Endothelial cell of umbilical vein (primary cell): ENCODE results near the gene VPS35L. TPM values are rescaled to one million over a fixed set of nuclear protein-coding genes. Genes with fewer than 3 reads are reported as not detected.

Source experiments
- BruUV-seq: library from RNA; stranded (reverse); fragments of 400-500 nt; replicated peaks from 2 replicates; lab custom pipeline; 2021; lab: Mats Ljungman, UMichigan
- CTCF ChIA-PET: fragments of 300-600, 350-600 bp; sonication (Branson Sonifier 250); formaldehyde crosslinking; loops from one replicate; lab custom pipeline; 2021; ENCODE audit warnings: antibody characterized with exemption, inconsistent platforms; lab: Charles Lee
- POLR2A ChIA-PET: fragments of 300-600, 350-600 bp; sonication (Branson Sonifier 250); formaldehyde crosslinking; loops from one replicate; lab custom pipeline; 2021; ENCODE audit warnings: antibody characterized with exemption, inconsistent platforms; lab: Charles Lee
- DNase-seq: peaks from one replicate; pipeline ENCODE4 v3.0.0-alpha.2; 2011; ENCODE audit warnings: low read depth, low spot score
- FAIRE-seq: peaks from 2 replicates; lab custom pipeline; 2011; peaks lifted over from hg19 to GRCh38; lab: Jason Lieb, UNC
- H2AFZ ChIP-seq: 2 replicates; pipeline ENCODE4 v1.6.0; 2012; ENCODE audit warnings: low read depth, low read length, control low read depth, inconsistent platforms
- H3K27ac ChIP-seq: 2 replicates; pipeline ENCODE4 v1.5.1; 2011; ENCODE audit warnings: low read depth, mild to moderate bottlenecking, control low read depth, low read length, moderate library complexity; ENCODE audit not compliant: insufficient read depth
- H3K27me3 ChIP-seq, 2 experiments: 2 replicates each; pipeline versions ENCODE4 v1.6.0 to v1.6.1; 2011; ENCODE audit warnings: low read length in 2 of 2, mixed read lengths in 1 of 2; ENCODE audit not compliant: control insufficient read depth in 2 of 2, insufficient read depth in 2 of 2
- H3K36me3 ChIP-seq, 2 experiments: 2 replicates in 1 of 2; 3 replicates in 1 of 2; pipeline ENCODE4 v1.5.1; 2011; ENCODE audit warnings: low read length in 2 of 2, mild to moderate bottlenecking in 1 of 2, moderate library complexity in 1 of 2; ENCODE audit not compliant: control insufficient read depth in 2 of 2, insufficient read depth in 2 of 2; ENCODE audit errors: extremely low read depth in 1 of 2
- H3K4me1 ChIP-seq: 3 replicates; pipeline ENCODE4 v1.5.1; 2011; ENCODE audit warnings: mild to moderate bottlenecking, low read length; ENCODE audit not compliant: control insufficient read depth, insufficient read depth; ENCODE audit errors: extremely low read depth
- H3K4me2 ChIP-seq: 2 replicates; pipeline ENCODE4 v1.6.1; 2011; ENCODE audit warnings: low read length, control low read depth, mixed read lengths; ENCODE audit not compliant: insufficient read depth
- H3K4me3 ChIP-seq, 3 experiments: fragments of 200-600 bp in 1 of 3; sonication (generic), shearing (Covaris generic) in 1 of 3; replicated peaks in 1 of 3; 2 replicates each; pipeline ENCODE4 v1.5.1; 2011 to 2016; ENCODE audit warnings: control low read depth in 3 of 3, low read length in 3 of 3, mild to moderate bottlenecking in 2 of 3, inconsistent platforms in 1 of 3, low read depth in 1 of 3, moderate library complexity in 1 of 3; ENCODE audit not compliant: insufficient read depth in 1 of 3
- H3K79me2 ChIP-seq: 2 replicates; pipeline ENCODE4 v1.6.0; 2012; ENCODE audit warnings: low read length, inconsistent platforms; ENCODE audit not compliant: control insufficient read depth, insufficient read depth
- H3K9ac ChIP-seq: replicated peaks from 2 replicates; pipeline ENCODE3; 2011; ENCODE audit warnings: low read length, control low read depth; ENCODE audit not compliant: insufficient read depth; ENCODE audit errors: extremely low read depth
- H3K9me1 ChIP-seq: replicated peaks from 3 replicates; pipeline ENCODE4 v1.6.0; 2011; ENCODE audit warnings: mild to moderate bottlenecking, low read length; ENCODE audit not compliant: control insufficient read depth, insufficient read depth; ENCODE audit errors: extremely low read depth
- H3K9me3 ChIP-seq: replicated peaks from 2 replicates; pipeline ENCODE4 v1.5.1; 2012; ENCODE audit warnings: low read length, inconsistent platforms; ENCODE audit not compliant: control insufficient read depth, insufficient read depth
- H4K20me1 ChIP-seq: replicated peaks from 2 replicates; pipeline ENCODE3; 2011; ENCODE audit warnings: mild to moderate bottlenecking, low read length; ENCODE audit not compliant: control insufficient read depth, insufficient read depth; ENCODE audit errors: extremely low read depth
- CTCF ChIP-seq, 2 donors: IDR thresholded peaks; 1 replicate in 1 of 2; 2 replicates in 1 of 2; pipeline ENCODE4 v1.5.1; 2011; ENCODE audit warnings: low read length in 2 of 2, mild to moderate bottlenecking in 2 of 2, moderate library complexity in 2 of 2, control low read depth in 1 of 2, inconsistent platforms in 1 of 2, low read depth in 1 of 2; ENCODE audit not compliant: insufficient read depth in 1 of 2; ENCODE audit errors: extremely low read depth in 1 of 2
- EZH2 ChIP-seq: IDR thresholded peaks from 2 replicates; pipeline ENCODE4 v1.6.1; 2012; ENCODE audit warnings: borderline replicate concordance, low read depth, mild to moderate bottlenecking, moderate library complexity, low read length, inconsistent platforms; ENCODE audit not compliant: severe bottlenecking
- FOS ChIP-seq: IDR thresholded peaks from 2 replicates; pipeline ENCODE4 v1.6.1; 2011; ENCODE audit warnings: mild to moderate bottlenecking, low read length, moderate library complexity, borderline replicate concordance; ENCODE audit not compliant: insufficient read depth
- GATA2 ChIP-seq: IDR thresholded peaks from 2 replicates; pipeline ENCODE4 v1.7.0; 2011; ENCODE audit warnings: low read depth, mild to moderate bottlenecking, moderate library complexity, mixed read lengths, low read length; ENCODE audit not compliant: insufficient read length, insufficient read depth
- JUN ChIP-seq: IDR thresholded peaks from 2 replicates; pipeline ENCODE4 v1.6.1; 2011; ENCODE audit warnings: borderline replicate concordance, low read depth; ENCODE audit not compliant: insufficient read length, insufficient read depth
- MAX ChIP-seq: IDR thresholded peaks from 2 replicates; pipeline ENCODE4 v1.6.1; 2011; ENCODE audit not compliant: insufficient read depth, insufficient read length
- MYC ChIP-seq: IDR thresholded peaks from one replicate; pipeline ENCODE4 v1.6.1; 2011; ENCODE audit warnings: mild to moderate bottlenecking, low read depth, low read length
- POLR2A ChIP-seq: IDR thresholded peaks from 2 replicates; pipeline ENCODE4 v1.6.1; 2012; ENCODE audit warnings: low read depth, mild to moderate bottlenecking, control low read depth, low read length
- POLR2AphosphoS5 ChIP-seq: IDR thresholded peaks from 2 replicates; pipeline ENCODE4 v1.6.1; 2012; ENCODE audit warnings: low read depth, mild to moderate bottlenecking, control low read depth, low read length, moderate library complexity; ENCODE audit not compliant: insufficient read depth
- dilution Hi-C: fragments of 300-500 bp; cut with MboI; formaldehyde crosslinking; loops from one replicate; pipeline ENCODE4 v1.15.0; 2019; ENCODE audit warnings: low sequenced_read_pairs; ENCODE audit not compliant: extremely low pct_ligation_motif_present
- intact Hi-C: fragments of 100-400 bp; cut with micrococcal nuclease; formaldehyde crosslinking; loops from one replicate; pipeline ENCODE4 v1.10.0; 2022
- polyA plus RNA-seq, 4 experiments: library from polyadenylated mRNA; depleted of rRNA in 3 of 4; stranded (reverse) in 3 of 4; unstranded in 1 of 4; fragments of >200 nt; gene quantifications; 2 replicates each; pipeline versions ENCODE4 v1.2.1 to v1.2.3, GENCODE V29; 2011 to 2012; ENCODE audit warnings: missing spikeins in 1 of 4
- total RNA-seq: library from RNA; stranded (reverse); gene quantifications from 2 replicates; pipeline ENCODE4 v1.2.3, GENCODE V29; 2021

The VPS35L gene
- total and polyA plus RNA-seq, 2 donors (not counting 3 experiments of a cell fraction or from before 2014, with no cell fraction given), result 49.1 to 91.1 TPM

GRCh38 chr16:19639986-19640421 is 84.5 kb downstream of the VPS35L start:
- FAIRE-seq, result no peak
- Histone ChIP-seq H3K9me1 (no peaks in the 10 kb centered on the region), H3K79me2 (no peaks in the 10 kb centered on the region), H3K27ac (no peak overlapping the region), H3K4me1 (no peaks in the 10 kb centered on the region), H2AFZ (no peak overlapping the region), H3K27me3 (no peaks in the 10 kb centered on the region), H3K9me3 (no peaks in the 10 kb centered on the region), H3K4me2 (no peak overlapping the region), H3K9ac (no peak overlapping the region), H3K4me3 (no peak overlapping the region), H4K20me1 (no peaks in the 10 kb centered on the region), H3K36me3 (peaks cover 4 to 16% of the 10 kb centered on the region in 2 experiments)
- ChIA-PET POLR2A (no interaction called here), CTCF (interaction anchor here (1.2 kb wide), 1 partner anchor 244 kb away, joined by 3 read pairs; the partner anchor contains the start of gene GPRC5B)
- intact Hi-C loops (no loop called here), dilution Hi-C loops (no loop called here)
- BruUV-seq, result no TSS peak
- TF ChIP-seq GATA2 (no peak), MAX (no peak), POLR2AphosphoS5 (no peak), CTCF (IDR thresholded peaks at IDR 0.05; ENCODE audit: extremely low read depth in 1 of 2, insufficient read depth in 1 of 2, low read depth in 1 of 2, low read length in 2 of 2) (no peak), EZH2 (no peak), MYC (no peak), JUN (no peak), POLR2A (no peak), FOS (no peak)
- DNase-seq, result no peak
